NT2/D1 (cell line): ENCODE results near the gene ADA.

Experiments used
- DNase-seq: peaks from one replicate; pipeline ENCODE4 v3.0.0-alpha.2; 2011; ENCODE audit warnings: low read depth, low spot score
- H3K27me3 ChIP-seq: 2 replicates; pipeline ENCODE4 v1.6.0; 2011; ENCODE audit warnings: mild to moderate bottlenecking; ENCODE audit not compliant: insufficient read length, insufficient read depth
- H3K36me3 ChIP-seq: 2 replicates; pipeline ENCODE4 v1.6.1; 2011; ENCODE audit warnings: mild to moderate bottlenecking, low read length, mixed read lengths; ENCODE audit not compliant: insufficient read depth, insufficient read length
- H3K4me1 ChIP-seq: 2 replicates; pipeline ENCODE4 v1.5.1; 2011; ENCODE audit not compliant: insufficient read depth, insufficient read length
- H3K4me3 ChIP-seq: 2 replicates; pipeline ENCODE4 v1.5.1; 2011; ENCODE audit warnings: low read depth; ENCODE audit not compliant: insufficient read length
- H3K9ac ChIP-seq: 2 replicates; pipeline ENCODE4 v1.6.0; 2011; ENCODE audit warnings: low read depth; ENCODE audit not compliant: insufficient read length
- H3K9me3 ChIP-seq: 2 replicates; pipeline ENCODE4 v1.5.1; 2011; ENCODE audit warnings: mild to moderate bottlenecking, low read length; ENCODE audit not compliant: insufficient read depth
- SUZ12 ChIP-seq: IDR thresholded peaks from 2 replicates; pipeline ENCODE4 v1.6.1; 2011; ENCODE audit not compliant: insufficient read length, insufficient read depth; ENCODE audit errors: extremely low read depth
- YY1 ChIP-seq: IDR thresholded peaks from 2 replicates; pipeline ENCODE4 v1.6.1; 2011; ENCODE audit not compliant: insufficient read length, insufficient read depth
- ZNF274 ChIP-seq: IDR thresholded peaks from 2 replicates; pipeline ENCODE4 v1.6.1; 2011; ENCODE audit warnings: mild to moderate bottlenecking, low read depth, low read length

The ADA gene

GRCh38 chr20:44640522-44640921 is 11.0 kb downstream of the ADA start:
- DNase-seq: no peak
- Histone ChIP-seq H3K4me1 (peaks cover 23% of the 10 kb centered on the region), H3K36me3 (peaks cover 35% of the 10 kb centered on the region), H3K9me3 (peaks cover 18% of the 10 kb centered on the region), H3K9ac (no peak overlapping the region), H3K4me3 (no peak overlapping the region), H3K27me3 (no peaks in the 10 kb centered on the region)
- no peak for TF ChIP-seq SUZ12
- TF ChIP-seq YY1: no peak
- no peak for TF ChIP-seq ZNF274

- Histone ChIP-seq H3K27me3 (no peaks in the 10 kb centered on the region), H3K4me3 (no peak overlapping the region), H3K4me1 (peaks cover 5% of the 10 kb centered on the region), H3K9me3 (peaks cover 18% of the 10 kb centered on the region), H3K36me3 (peaks cover 59% of the 10 kb centered on the region), H3K9ac (no peak overlapping the region)
- TF ChIP-seq SUZ12 (no peak), ZNF274 (no peak), YY1 (no peak)
- no peak for DNase-seq
These were observed 13.8 kb downstream of the ADA start for GRCh38 chr20:44637522-44638372.

GRCh38 chr20:44637042-44637441 is 14.5 kb downstream of the ADA start:
- H3K9ac ChIP-seq: no peak overlapping the region
- H3K4me1 ChIP-seq: peaks cover 2% of the 10 kb centered on the region
- H3K9me3 ChIP-seq: peaks cover 18% of the 10 kb centered on the region
- TF ChIP-seq ZNF274 (no peak), YY1 (no peak), SUZ12 (no peak)
- H3K27me3 ChIP-seq: no peaks in the 10 kb centered on the region
- peaks cover 59% of the 10 kb centered on the region for H3K36me3 ChIP-seq
- no peak for DNase-seq
- no peak overlapping the region for H3K4me3 ChIP-seq

- no peak overlapping the region for H3K9ac ChIP-seq
- H3K4me1 ChIP-seq: peaks cover 5% of the 10 kb centered on the region
- DNase-seq: no peak
- H3K36me3 ChIP-seq: peaks cover 58% of the 10 kb centered on the region
- peaks cover 18% of the 10 kb centered on the region for H3K9me3 ChIP-seq
- H3K27me3 ChIP-seq: no peaks in the 10 kb centered on the region
- H3K4me3 ChIP-seq: no peak overlapping the region
- TF ChIP-seq ZNF274 (no peak), YY1 (no peak), SUZ12 (no peak)
These were observed 15.6 kb downstream of the ADA start for GRCh38 chr20:44635877-44636276.

GRCh38 chr20:44633872-44634600 is 17.5 kb downstream of the ADA start:
- TF ChIP-seq SUZ12 (no peak), YY1 (no peak), ZNF274 (no peak)

GRCh38 chr20:44633187-44633810 is 18.2 kb downstream of the ADA start:
- TF ChIP-seq YY1 (no peak), SUZ12 (no peak), ZNF274 (no peak)
- Histone ChIP-seq H3K4me1 (peaks cover 15% of the 10 kb centered on the region), H3K9me3 (peaks cover 13% of the 10 kb centered on the region), H3K4me3 (no peak overlapping the region), H3K9ac (no peak overlapping the region), H3K36me3 (peaks cover 48% of the 10 kb centered on the region), H3K27me3 (no peaks in the 10 kb centered on the region)
- DNase-seq: no peak

More at GRCh38 chr20:44633872-44634600, 17.5 kb downstream of the ADA start:
- DNase-seq: no peak
- H3K36me3 ChIP-seq: peaks cover 49% of the 10 kb centered on the region
- no peak overlapping the region for H3K4me3 ChIP-seq
- H3K9ac ChIP-seq: no peak overlapping the region
- peaks cover 13% of the 10 kb centered on the region for H3K9me3 ChIP-seq
- H3K27me3 ChIP-seq: no peaks in the 10 kb centered on the region
- peaks cover 13% of the 10 kb centered on the region for H3K4me1 ChIP-seq
